NAMALWA (cell line): Measurements from ENCODE around the gene TCERG1L.

Experiments
- DNase-seq: peaks from one replicate; pipeline ENCODE4 v3.0.0-alpha.2; 2015; ENCODE audit warnings: low spot score

Gene TCERG1L

GRCh38 chr10:131124945-131125344 is 186.6 kb downstream of the TCERG1L start:
- DNase-seq: no peak

- DNase-seq: no peak
Measured at GRCh38 chr10:131123496-131123895, 188.0 kb downstream of the TCERG1L start.

GRCh38 chr10:131121511-131122035 is 189.9 kb downstream of the TCERG1L start:
- no peak for DNase-seq

DNA sequence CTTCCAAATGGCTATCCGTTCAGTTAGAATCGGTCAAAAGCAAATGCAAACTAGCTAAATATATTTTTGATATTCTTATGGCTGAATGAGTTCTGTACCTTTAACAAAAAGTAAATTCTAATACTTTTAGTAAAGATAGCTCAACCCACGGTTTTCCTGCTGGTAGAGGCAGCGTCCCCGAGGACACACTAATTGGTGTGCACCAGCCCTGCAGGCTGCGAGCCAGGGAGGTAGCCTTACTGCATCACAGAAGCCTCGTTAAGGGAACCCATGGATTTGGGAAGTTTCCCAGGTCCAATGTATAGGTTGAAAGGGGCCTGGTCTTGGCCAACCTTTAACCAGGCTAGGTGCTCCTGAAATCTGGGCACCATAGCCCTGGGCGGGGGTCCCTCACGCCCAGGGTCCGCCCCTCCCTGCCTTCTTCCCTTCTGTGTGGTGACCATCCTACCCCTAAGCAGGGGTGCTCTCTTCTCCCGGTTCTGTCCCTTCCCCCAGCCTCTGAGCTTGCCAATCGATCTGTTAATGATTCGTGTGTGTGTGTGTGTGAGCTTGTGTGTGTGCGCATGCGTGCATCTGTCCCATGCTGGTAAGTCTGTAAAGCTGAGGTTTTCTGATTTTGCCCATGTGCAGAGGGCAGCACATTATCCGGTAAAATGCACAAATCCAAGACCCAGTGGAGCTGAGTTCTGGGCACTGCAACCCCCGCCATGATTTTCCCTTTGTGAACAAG is 191.7 kb downstream of the TCERG1L start:
- DNase-seq: no peak

DNA sequence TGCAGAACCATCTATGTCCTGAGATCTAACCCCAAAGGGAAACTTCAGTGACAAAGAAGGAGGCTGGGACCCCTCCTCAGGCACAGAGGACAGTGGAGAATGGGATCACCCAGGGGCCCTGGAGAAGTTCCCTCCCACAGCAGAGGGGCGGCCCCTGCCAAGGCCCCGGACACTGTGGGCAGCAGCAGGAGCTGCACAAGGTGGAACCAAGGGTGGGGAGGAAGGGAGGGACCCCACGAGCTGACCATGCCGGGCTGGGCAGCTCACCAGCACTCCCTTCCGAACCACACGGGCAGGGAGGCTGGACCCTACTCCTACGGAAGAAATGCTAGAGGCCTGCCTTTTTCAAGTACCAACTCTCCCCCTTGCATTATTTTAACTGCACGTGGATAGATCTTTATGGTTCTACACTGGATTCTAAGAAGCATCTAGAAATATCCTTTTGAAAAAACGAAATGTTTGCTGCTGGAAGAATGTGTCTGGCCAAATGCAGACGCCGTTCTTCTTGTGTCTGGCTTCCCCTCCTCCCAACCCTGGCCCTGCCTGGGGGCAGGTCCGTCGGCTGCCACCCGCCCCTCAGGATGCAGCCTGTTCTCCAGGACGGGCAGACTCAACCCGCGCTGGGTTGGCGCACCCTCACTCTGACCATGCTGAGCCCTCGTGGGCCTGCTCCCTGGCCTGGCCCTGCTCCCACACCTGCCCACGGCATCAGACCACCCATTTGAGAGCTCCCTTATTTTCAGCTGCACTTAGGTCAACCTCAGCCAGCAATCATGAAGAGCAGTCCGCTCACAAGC is 193.9 kb downstream of the TCERG1L start:
- DNase-seq: no peak

DNA sequence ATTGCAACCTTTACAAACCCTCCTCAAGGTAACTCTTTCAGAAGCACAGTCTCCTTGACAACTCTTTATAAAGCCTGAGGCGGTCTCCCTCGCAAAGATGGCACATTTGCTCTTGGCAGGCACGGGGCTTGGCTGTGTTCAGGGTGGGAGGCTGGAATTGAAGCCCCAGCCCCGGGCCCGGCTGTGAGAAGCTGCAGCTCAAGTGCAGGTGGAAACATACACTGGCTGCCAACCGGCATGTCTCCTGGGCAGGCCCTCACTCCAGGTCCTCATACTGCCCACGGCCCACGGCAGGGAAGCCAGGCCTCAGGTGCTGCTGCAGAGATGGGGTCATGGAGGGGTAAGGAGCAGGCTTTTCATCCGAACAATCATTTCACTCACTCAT is 194.5 kb downstream of the TCERG1L start:
- DNase-seq: no peak

DNA sequence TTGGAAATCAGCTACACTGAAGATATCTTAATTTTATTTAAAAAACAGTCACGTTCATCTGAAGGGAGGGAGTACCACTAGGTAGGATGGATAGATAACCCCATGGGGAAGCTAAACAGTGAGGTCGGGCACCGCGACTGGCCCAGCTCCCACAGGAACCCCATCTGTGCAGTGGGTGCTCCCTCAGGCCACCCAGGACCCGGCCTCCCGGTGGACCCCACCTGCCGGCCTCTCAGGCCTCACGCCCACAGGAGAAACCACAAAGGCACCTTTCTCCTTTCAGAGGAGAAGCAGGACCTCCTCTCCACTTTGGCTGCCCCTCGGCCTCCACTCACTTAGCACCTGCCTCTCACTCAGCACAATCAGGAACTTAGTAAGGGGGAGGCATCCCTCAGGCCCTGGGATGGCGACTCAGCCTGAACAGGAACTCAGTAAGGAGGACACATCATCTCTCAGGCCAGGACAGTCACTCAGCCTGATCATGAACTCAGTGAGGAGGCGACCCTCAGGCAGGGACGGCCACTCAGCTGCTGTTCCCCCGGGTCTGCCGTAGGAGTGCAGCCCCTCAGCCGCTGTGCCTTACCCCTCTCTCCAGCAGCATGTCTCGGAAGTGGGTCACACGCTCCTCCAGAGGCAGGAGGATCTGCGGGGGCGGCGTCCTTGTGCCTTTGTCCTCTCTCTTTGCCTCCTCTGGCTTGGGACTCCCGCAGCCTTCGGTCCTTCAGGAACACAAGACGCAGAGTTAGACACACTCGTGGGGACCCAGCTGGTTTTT is 195.1 kb downstream of the TCERG1L start:
- no peak for DNase-seq

DNA sequence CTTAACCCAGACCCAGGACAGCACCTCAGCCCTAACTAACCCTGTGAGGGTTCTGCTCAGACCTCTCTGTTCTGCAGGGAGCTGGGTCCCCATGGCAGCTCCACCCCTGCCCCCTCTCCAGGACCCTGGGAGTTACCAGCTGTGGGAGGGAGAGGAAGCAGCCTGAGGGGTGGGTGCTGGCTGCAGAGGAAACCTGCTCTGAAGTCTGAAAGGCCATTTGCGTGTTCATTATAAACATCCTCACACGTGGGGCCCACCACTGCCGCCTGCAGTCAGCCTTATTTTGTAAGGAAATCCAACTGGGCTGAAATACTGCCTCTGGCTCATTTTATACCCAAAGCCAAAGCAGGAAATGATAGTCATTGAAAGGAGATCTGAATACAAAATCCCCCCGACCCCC is 195.7 kb downstream of the TCERG1L start:
- no peak for DNase-seq

- no peak for DNase-seq
Measured at GRCh38 chr10:131115321-131115720, 196.2 kb downstream of the TCERG1L start.

DNA sequence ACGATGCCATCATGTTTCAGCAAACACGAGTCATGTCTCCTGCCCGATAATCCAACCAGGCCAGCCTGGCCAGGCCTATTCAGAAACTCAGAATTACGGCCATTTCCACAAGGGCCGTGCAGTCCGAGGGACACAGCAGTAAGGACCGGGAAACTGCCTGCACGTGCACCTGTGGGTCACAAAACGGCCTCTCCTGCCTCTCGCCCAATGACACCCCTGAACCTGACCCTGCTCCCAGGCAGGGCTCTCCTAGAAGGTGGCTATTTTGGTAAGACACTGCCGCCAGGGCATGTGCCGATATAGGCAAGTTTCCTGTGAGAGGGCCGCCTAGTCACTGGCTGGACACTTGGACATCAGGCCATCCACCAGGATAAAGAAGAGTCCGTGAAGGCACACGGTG is 196.7 kb downstream of the TCERG1L start:
- no peak for DNase-seq

DNA sequence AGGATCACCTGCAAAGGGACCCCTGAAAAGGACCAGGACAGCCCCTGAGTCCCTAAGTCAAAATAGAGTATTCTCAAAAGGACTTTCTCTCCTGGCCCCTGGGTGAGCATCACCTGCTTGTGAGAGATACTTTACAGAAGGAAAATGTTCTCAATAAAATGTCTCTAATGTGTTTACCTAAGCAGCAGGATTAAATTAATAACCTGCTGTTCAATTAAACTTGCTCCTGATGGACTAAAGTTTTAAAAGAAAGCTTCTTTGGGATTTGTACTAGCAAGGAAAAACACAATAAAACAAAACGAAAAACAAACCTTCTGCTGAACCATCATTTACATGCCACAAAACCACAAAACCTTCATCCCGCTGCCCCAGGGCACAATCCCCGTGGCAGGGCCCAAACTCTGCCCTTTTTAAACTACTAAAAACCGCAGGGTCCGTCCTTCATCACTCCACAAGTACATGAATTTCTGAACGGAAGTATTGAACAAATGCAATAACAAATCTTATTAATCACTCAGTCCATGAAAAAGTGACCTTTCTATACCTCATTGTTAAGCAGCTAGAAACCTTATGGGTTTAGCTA is 197.7 kb downstream of the TCERG1L start:
- DNase-seq: no peak

DNA sequence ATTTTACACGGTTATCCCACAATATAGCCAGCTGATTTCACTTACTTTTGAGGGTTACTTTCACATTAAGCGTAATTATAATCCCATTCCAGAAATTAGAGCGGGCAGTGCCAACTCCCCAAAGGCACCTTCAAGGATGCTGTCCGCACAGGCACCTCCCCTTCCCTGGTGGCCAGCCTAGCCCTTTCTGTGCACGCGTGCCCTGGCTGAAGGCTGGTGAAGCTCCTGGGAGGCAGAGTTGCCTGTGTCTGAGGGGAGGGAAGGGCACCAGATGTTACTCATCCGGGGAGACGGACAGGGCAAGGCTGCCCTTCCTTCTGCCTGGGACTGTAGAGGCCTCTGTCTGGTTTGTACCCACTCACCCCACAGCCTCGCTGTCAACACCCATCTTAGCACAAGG is 198.4 kb downstream of the TCERG1L start:
- no peak for DNase-seq

DNA sequence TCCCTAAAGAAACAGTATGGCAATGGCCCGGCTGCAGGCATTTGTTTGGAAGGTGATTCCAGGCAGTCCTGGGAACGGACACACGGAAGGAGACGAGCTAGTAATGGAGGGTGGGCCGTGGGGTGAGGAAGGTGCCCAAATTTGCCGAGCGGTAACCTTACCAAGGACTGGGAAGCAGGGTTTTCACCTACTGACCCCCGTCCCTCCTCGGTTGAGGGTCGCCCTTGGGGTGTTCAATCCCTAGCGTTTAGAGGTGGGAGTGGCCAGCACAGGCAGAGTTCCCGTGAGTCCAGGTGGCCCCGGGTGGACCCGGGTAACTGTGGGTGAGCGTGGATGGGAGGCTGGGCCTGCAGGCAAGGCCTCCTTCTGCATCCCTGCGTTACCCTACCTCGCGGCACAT is 198.8 kb downstream of the TCERG1L start:
- DNase-seq: no peak

DNA sequence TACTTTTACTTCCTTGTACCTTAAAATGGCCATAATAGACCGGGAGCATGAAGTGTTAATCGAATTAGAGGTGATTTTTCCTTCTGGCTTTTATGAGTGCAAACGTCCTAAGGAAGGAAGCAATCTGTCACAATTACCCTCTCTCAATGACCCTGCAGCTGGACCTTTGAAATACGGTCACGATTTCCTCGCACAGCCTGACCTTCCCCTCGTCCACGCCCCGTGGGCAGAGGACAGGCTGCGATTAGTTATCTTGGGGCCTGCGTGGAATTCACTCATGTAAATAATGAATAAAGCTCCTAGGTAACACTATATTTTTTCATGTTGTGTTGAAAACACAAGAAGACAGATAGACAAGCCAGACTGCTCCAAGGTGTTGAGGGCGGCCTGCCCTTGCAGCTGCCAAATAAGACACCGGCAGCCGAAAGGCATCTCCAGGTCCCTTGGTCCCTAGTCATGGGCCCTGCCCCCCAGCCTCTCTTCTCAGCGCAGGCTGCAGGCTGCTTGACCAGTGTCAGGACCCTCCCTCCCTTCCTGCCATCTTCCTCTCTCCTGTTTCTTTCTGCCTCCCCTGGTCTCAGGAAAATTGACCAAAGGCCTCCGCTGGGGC is 199.9 kb downstream of the TCERG1L start:
- DNase-seq: no peak

- no peak for DNase-seq
Measured at GRCh38 chr10:131111007-131111406, 200.5 kb downstream of the TCERG1L start.

DNA sequence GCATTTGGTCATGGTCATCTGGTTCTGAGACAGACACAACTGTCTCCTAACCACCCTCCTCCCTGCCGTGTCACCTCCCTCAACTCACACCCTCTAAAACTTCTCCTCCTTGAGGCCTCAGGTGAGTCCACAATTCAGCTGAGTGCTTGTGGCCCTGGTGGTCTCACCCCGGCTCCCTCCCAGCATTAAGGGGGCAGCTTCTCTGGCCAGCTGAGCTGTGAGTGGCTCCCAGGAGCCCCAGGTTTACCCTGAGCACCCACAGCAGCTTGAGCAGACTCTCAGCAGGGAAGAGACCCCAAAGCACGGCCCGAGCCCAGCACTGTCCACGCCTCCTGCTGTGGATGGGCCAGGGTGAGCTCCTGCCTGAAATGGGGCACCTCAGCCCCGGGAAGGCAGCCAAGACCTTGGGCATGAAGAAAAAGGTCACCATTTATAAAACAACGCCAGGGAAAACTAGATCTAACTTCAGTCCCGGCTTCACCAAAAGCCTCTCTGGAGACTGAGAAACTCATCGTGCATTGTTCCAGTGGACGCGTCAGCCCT is 201.2 kb downstream of the TCERG1L start:
- DNase-seq: no peak

- DNase-seq: no peak
Measured at GRCh38 chr10:131109726-131110125, 201.8 kb downstream of the TCERG1L start.

DNA sequence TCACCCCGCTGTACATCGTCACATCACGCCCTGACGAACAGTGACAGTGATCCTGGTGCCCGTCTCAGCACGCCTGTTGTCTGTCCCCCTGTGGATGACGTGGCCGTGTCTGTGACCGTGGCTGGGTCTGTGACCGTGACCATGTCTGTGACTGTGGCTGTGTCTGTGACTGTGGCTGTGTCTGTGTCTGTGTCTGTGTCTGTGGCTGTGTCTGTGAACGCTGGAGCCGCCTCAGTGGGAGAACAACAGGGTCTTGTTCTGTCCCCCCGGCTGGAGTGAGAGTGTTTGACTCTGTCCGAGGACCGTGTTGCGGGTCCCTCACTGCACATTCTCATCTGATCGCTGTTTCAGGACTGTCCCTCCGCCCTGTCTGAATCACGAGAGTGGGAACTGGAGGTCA is 202.2 kb downstream of the TCERG1L start:
- no peak for DNase-seq

DNA sequence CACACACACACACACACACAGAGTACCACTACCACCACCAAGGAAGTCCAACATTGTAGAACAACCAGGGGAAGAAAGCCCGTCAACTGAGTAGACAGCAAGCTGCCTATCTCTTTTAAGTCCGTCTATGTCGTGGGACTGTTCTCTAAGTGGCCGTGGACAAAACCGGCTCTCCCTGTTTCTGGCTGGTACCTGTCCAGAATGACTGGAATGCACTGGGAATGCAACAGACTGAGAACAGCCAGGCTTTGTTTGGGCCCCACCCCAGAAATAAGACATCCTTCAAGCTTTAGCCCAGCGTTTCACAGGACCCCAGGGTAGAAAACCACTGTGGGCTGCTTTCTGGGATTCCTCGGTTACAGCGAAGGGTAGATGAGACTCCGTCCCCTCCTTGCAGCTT is 203.6 kb downstream of the TCERG1L start:
- no peak for DNase-seq

DNA sequence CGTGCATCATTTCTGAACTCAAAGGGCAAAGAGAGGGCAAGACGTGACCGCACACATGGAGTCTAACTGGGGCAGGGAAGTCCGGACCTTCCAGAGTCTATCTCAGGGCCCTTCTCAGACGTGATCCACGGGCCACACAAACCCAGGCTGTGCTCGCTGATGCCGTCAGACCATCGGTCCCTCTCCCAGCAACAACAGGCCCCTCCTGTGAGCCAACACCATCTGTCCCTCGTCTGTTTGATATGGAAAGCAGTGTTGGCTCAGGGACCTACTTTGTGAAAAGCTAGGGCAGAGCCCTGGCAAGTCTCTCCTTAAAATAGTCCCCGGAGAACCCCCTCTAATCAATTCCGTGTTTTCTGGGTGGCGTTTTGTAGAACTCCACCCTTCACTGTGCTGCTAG is 208.8 kb downstream of the TCERG1L start:
- no peak for DNase-seq

DNA sequence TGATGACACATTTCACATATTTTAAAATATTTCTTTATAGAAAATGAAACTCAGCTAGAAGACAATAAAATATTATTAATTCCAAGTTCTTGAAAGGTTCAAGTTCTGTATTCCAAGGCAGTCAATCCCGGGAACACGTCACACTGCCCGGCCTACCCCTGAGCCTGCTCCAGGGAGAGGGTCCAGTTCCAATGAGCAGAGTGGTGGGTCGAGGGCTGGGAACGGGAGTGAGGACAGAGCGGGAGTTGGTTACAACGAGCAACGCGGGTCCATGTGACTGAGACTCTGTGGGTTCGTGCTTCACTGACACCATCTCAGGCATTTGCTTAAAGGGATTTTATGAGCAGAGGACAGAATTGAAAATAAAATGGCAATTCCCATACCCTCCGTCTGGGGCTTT is 209.4 kb downstream of the TCERG1L start:
- DNase-seq: no peak
